Left ventricle myocardium superior (tissue), 1 donor: ENCODE data around the gene TPRA1. TPM values are rescaled to one million over a fixed set of nuclear protein-coding genes. Genes with fewer than 3 reads are reported as not detected.
A peak's percentile ranks its signal among the peaks of the same experiment; 100 is the strongest.

Experiments
- ATAC-seq: fragments of 200-7000 bp; cut with Tn5 transposase; one replicate; pipeline ENCODE4 v1.9.1; 2020; ENCODE audit warnings: mild to moderate bottlenecking, moderate library complexity
- DNase-seq: peaks from one replicate; pipeline ENCODE4 v3.0.0-alpha.2; 2020
- intact Hi-C: fragments of 100-400 bp; cut with micrococcal nuclease; formaldehyde crosslinking; loops from one replicate; pipeline ENCODE4 v1.11.0; 2022
- long read RNA-seq: library from polyadenylated mRNA; unstranded; transcript quantifications from one replicate; pipeline ENCODE4 v2.0.0, GENCODE V29; 2021
- total RNA-seq: library from RNA; stranded (reverse); fragmentation: NEBNext Ultra II Directional; extraction: Animal tissue kit (Norgen Biotek cat#: 25700); gene quantifications from one replicate; pipeline ENCODE4 v1.2.1, GENCODE V29; 2021
- donor health status: DM: no; HTN: yes; CAD: no; lungs with severe emphysema.

The TPRA1 gene
- total RNA-seq = 22.8 TPM
- long read RNA-seq, transcript TPRA1-204 (10 exons, 1,865 nt) = minor isoform, 5 of 86 reads
- long read RNA-seq, transcript TPRA1-202 (11 exons, 1,933 nt) = major isoform, 53 of 86 reads
- long read RNA-seq, partial matches to known transcripts = 6 of 86 reads
- long read RNA-seq, other reads (novel, unspliced or antisense) = 21 of 86 reads

GRCh38 chr3:127590593-127591465 is at the start of gene TPRA1:
TPRA1 (minus strand) TSS chr3:127590733; CDS start chr3:127580146, 10,587 bp downstream.
- peak; percentile 91 for ATAC-seq
- DNase-seq = peak; percentile 90
- intact Hi-C loops = no loop called here

- DNase-seq = no peak
- no peak for ATAC-seq
- intact Hi-C loops = no loop called here
These were observed 49.5 kb upstream of the TPRA1 start for GRCh38 chr3:127640042-127640355.

GRCh38 chr3:127639173-127640041 is 48.9 kb upstream of the TPRA1 start:
- intact Hi-C loops = no loop called here
- no peak for ATAC-seq
- no peak for DNase-seq

GRCh38 chr3:127637971-127638370 is 47.4 kb upstream of the TPRA1 start:
- intact Hi-C loops = no loop called here
- ATAC-seq = no peak
- no peak for DNase-seq

GRCh38 chr3:127637546-127637945 is 47.0 kb upstream of the TPRA1 start:
- ATAC-seq (no peak), DNase-seq (no peak)
- intact Hi-C loops = no loop called here

- DNase-seq = no peak
- intact Hi-C loops = no loop called here
- no peak for ATAC-seq
These were observed 44.1 kb upstream of the TPRA1 start for GRCh38 chr3:127634653-127635052.

- intact Hi-C loops = no loop called here
- DNase-seq (no peak), ATAC-seq (no peak)
These were observed 41.7 kb upstream of the TPRA1 start for GRCh38 chr3:127632035-127632820.

- intact Hi-C loops = no loop called here
- DNase-seq = no peak
- no peak for ATAC-seq
These were observed 40.5 kb upstream of the TPRA1 start for GRCh38 chr3:127630811-127631714.

- intact Hi-C loops = no loop called here
- ATAC-seq (peak; percentile 14), DNase-seq (peak; percentile 44)
These were observed 39.2 kb upstream of the TPRA1 start for GRCh38 chr3:127629467-127630403.

GRCh38 chr3:127628788-127629466 is 38.4 kb upstream of the TPRA1 start, which contains the start of gene PODXL2:
PODXL2 (plus strand) TSS chr3:127629185; CDS start chr3:127629220, 35 bp downstream.
- DNase-seq (peak; percentile 78), ATAC-seq (peak; percentile 86)
- intact Hi-C loops = no loop called here

- no peak for DNase-seq
- no peak for ATAC-seq
- intact Hi-C loops = no loop called here
These were observed 37.9 kb upstream of the TPRA1 start for GRCh38 chr3:127628426-127628787.

GRCh38 chr3:127625821-127626220 is 35.3 kb upstream of the TPRA1 start:
- no peak for DNase-seq
- intact Hi-C loops = no loop called here
- no peak for ATAC-seq

GRCh38 chr3:127624063-127624462 is 33.5 kb upstream of the TPRA1 start:
- intact Hi-C loops = no loop called here
- ATAC-seq (no peak), DNase-seq (no peak)

GRCh38 chr3:127622772-127623576 is 32.4 kb upstream of the TPRA1 start:
- no peak for DNase-seq
- ATAC-seq = no peak
- intact Hi-C loops = no loop called here

GRCh38 chr3:127622031-127622430 is 31.5 kb upstream of the TPRA1 start:
- DNase-seq (no peak), ATAC-seq (no peak)
- intact Hi-C loops = no loop called here
